KBM-7 (cell line): ENCODE results near the gene MEGF6.
"Not testable (repeated sequence)": the region's sequence is repeated elsewhere in the genome, so short reads cannot be mapped to it uniquely, and the experiment has no call there.

Experiments
- DNase-seq: peaks from one replicate; pipeline ENCODE4 v3.0.0-alpha.2; 2015
- in situ Hi-C: fragments of 300-500 bp; cut with MboI; formaldehyde crosslinking; loops from 2 replicates; pipeline ENCODE4 v1.14.3; 2020; ENCODE audit warnings: low sequenced_read_pairs, low pct_unique_long_range_greater_than_20kb, mixed read lengths

The MEGF6 gene

GRCh38 chr1:3599286-3599811 is 12.0 kb downstream of the MEGF6 start:
- in situ Hi-C loops = no loop called here
- no peak for DNase-seq

GRCh38 chr1:3598522-3599285 is 12.6 kb downstream of the MEGF6 start:
- in situ Hi-C loops = no loop called here
- DNase-seq = no peak

GRCh38 chr1:3598051-3598491 is 13.2 kb downstream of the MEGF6 start:
- in situ Hi-C loops = no loop called here
- no peak for DNase-seq

GRCh38 chr1:3597599-3597964 is 13.7 kb downstream of the MEGF6 start:
- in situ Hi-C loops = no loop called here
- peak; percentile 91 for DNase-seq

GRCh38 chr1:3596663-3597598 is 14.4 kb downstream of the MEGF6 start:
- no peak for DNase-seq
- in situ Hi-C loops = no loop called here

- no peak for DNase-seq
- in situ Hi-C loops = no loop called here
Measured at GRCh38 chr1:3595949-3596348, 15.4 kb downstream of the MEGF6 start.

- no peak for DNase-seq
Measured at GRCh38 chr1:3594706-3595377, 16.5 kb downstream of the MEGF6 start.

GRCh38 chr1:3593745-3594144 is 17.6 kb downstream of the MEGF6 start:
- in situ Hi-C loops = no loop called here
- DNase-seq = peak; percentile 72

More at GRCh38 chr1:3594706-3595377, 16.5 kb downstream of the MEGF6 start:
- in situ Hi-C loops = no loop called here

- in situ Hi-C loops = no loop called here
- DNase-seq = no peak
Measured at GRCh38 chr1:3593334-3593733, 18.0 kb downstream of the MEGF6 start.

GRCh38 chr1:3590951-3591865 is 20.1 kb downstream of the MEGF6 start:
- in situ Hi-C loops = no loop called here
- DNase-seq = no peak

GRCh38 chr1:3590139-3590763 is 21.1 kb downstream of the MEGF6 start:
- no peak for DNase-seq
- in situ Hi-C loops = no loop called here

GRCh38 chr1:3588395-3588794 is 22.9 kb downstream of the MEGF6 start:
- no peak for DNase-seq
- in situ Hi-C loops = no loop called here

GRCh38 chr1:3586986-3587759 is 24.1 kb downstream of the MEGF6 start:
- DNase-seq = no peak
- in situ Hi-C loops = no loop called here

- in situ Hi-C loops = no loop called here
- no peak for DNase-seq
Measured at GRCh38 chr1:3585940-3586568, 25.3 kb downstream of the MEGF6 start.

GRCh38 chr1:3585353-3585868 is 25.9 kb downstream of the MEGF6 start:
- not testable (repeated sequence) for DNase-seq

GRCh38 chr1:3584915-3585314 is 26.4 kb downstream of the MEGF6 start:
- in situ Hi-C loops = no loop called here
- DNase-seq = no peak

More at GRCh38 chr1:3585353-3585868, 25.9 kb downstream of the MEGF6 start:
- in situ Hi-C loops = not testable (repeated sequence)

GRCh38 chr1:3583751-3584150 is 27.6 kb downstream of the MEGF6 start:
- DNase-seq, in situ Hi-C loops: not testable (repeated sequence)
